ENCODE measurements around the gene LIPH. TPM values are rescaled to one million over a fixed set of nuclear protein-coding genes. Genes with fewer than 3 reads are reported as not detected.
"Not testable (repeated sequence)": the region's sequence is repeated elsewhere in the genome, so short reads cannot be mapped to it uniquely, and the experiment has no call there.

Gene LIPH
- polyA plus RNA-seq, 1 experiment, result 0.06 TPM

GRCh38 chr3:185561374-185561943 lies 9.1 kb upstream of the LIPH start:
- CTCF ChIA-PET, result interaction anchor here (1.1 to 4.2 kb wide), 2 partner anchors 13 kb away, joined by 11 to 51 read pairs; no protein-coding TSS in a partner anchor
- no peak overlapping the region for H3K4me3 ChIP-seq (ENCODE audit: low read depth, low read length)
- POLR2A ChIA-PET, result no interaction called here
- no peak for TF ChIP-seq CTCF (IDR thresholded peaks at IDR 0.05; ENCODE audit: low read depth, low read length)
- H3K9me3 ChIP-seq (ENCODE audit: control insufficient read depth, insufficient read depth, low read length), result no peaks in the 10 kb centered on the region; the same call in 1 of the 2 replicates
- peaks cover 14% of the 10 kb centered on the region for H3K27me3 ChIP-seq (ENCODE audit: control insufficient read depth, insufficient read depth, low read length)
- no peak overlapping the region for H3K27ac ChIP-seq (ENCODE audit: low read depth, low read length)
- DNase-seq (ENCODE audit: low read depth, low spot score), result no peak

GRCh38 chr3:185560676-185561075 lies 8.3 kb upstream of the LIPH start:
- Histone ChIP-seq H3K27me3 (ENCODE audit: control insufficient read depth, insufficient read depth, low read length) (peaks cover 14% of the 10 kb centered on the region), H3K4me3 (ENCODE audit: low read depth, low read length) (no peak overlapping the region), H3K9me3 (ENCODE audit: control insufficient read depth, insufficient read depth, low read length) (no peaks in the 10 kb centered on the region; the same call in 1 of the 2 replicates), H3K27ac (ENCODE audit: low read depth, low read length) (no peak overlapping the region)
- POLR2A ChIA-PET, result no interaction called here
- DNase-seq (ENCODE audit: low read depth, low spot score), result no peak
- CTCF ChIA-PET, result interaction anchor here (0.7 to 4.2 kb wide), 2 partner anchors 9 to 13 kb away, joined by 3 to 51 read pairs; no protein-coding TSS in a partner anchor
- TF ChIP-seq CTCF (IDR thresholded peaks at IDR 0.05; ENCODE audit: low read depth, low read length), result no peak

GRCh38 chr3:185559706-185560090 lies 7.3 kb upstream of the LIPH start:
- no peak for TF ChIP-seq CTCF (IDR thresholded peaks at IDR 0.05; ENCODE audit: low read depth, low read length)
- DNase-seq (ENCODE audit: low read depth, low spot score), result no peak
- Histone ChIP-seq H3K4me3 (ENCODE audit: low read depth, low read length) (no peak overlapping the region), H3K9me3 (ENCODE audit: control insufficient read depth, insufficient read depth, low read length) (no peaks in the 10 kb centered on the region; the same call in 1 of the 2 replicates), H3K27me3 (ENCODE audit: control insufficient read depth, insufficient read depth, low read length) (peaks cover 14% of the 10 kb centered on the region), H3K27ac (ENCODE audit: low read depth, low read length) (no peak overlapping the region)
- ChIA-PET CTCF (interaction anchor here (0.6 to 4.2 kb wide), 29 partner anchors 11 to 288 kb away, joined by 3 to 51 read pairs (median 4); partner anchors contain the start of gene SENP2), POLR2A (interaction anchor here (1.1 to 1.5 kb wide), 2 partner anchors 26 to 61 kb away, joined by 3 to 5 read pairs; partner anchors contain the start of genes SENP2 and TMEM41A)

GRCh38 chr3:185558395-185558794 lies 6.0 kb upstream of the LIPH start:
- Histone ChIP-seq H3K27ac (ENCODE audit: low read depth, low read length) (no peak overlapping the region), H3K9me3 (ENCODE audit: control insufficient read depth, insufficient read depth, low read length) (no peaks in the 10 kb centered on the region; the same call in 1 of the 2 replicates), H3K27me3 (ENCODE audit: control insufficient read depth, insufficient read depth, low read length) (peaks cover 14% of the 10 kb centered on the region), H3K4me3 (ENCODE audit: low read depth, low read length) (no peak overlapping the region)
- ChIA-PET CTCF (interaction anchor here (0.6 to 4.2 kb wide), 21 partner anchors 9 to 206 kb away, joined by 3 to 51 read pairs (median 5); partner anchors contain the start of gene MAP3K13), POLR2A (interaction anchor here (1.1 to 1.5 kb wide), 2 partner anchors 28 to 60 kb away, joined by 3 to 5 read pairs; partner anchors contain the start of genes SENP2 and TMEM41A)
- DNase-seq (ENCODE audit: low read depth, low spot score), result no peak
- TF ChIP-seq CTCF (IDR thresholded peaks at IDR 0.05; ENCODE audit: low read depth, low read length), result no peak

GRCh38 chr3:185556640-185557039 lies 4.3 kb upstream of the LIPH start:
- H3K27ac ChIP-seq (ENCODE audit: low read depth, low read length); H3K9me3 ChIP-seq (ENCODE audit: control insufficient read depth, insufficient read depth, low read length); CTCF ChIA-PET; POLR2A ChIA-PET; DNase-seq (ENCODE audit: low read depth, low spot score); H3K4me3 ChIP-seq (ENCODE audit: low read depth, low read length): not testable (repeated sequence)
- H3K27me3 ChIP-seq (ENCODE audit: control insufficient read depth, insufficient read depth, low read length), result peaks cover 14% of the 10 kb centered on the region
